Ishikawa (cell line): ENCODE results near the gene HPF1.

ENCODE experiments used
- CEBPB ChIP-seq: IDR thresholded peaks from 2 replicates; pipeline ENCODE4 v1.6.1; 2012
- CREB1 ChIP-seq: IDR thresholded peaks from 2 replicates; pipeline ENCODE4 v1.6.1; 2012; ENCODE audit warnings: low read depth
- EGR1 ChIP-seq: IDR thresholded peaks from 2 replicates; pipeline ENCODE4 v1.6.1; 2012
- EP300 ChIP-seq: IDR thresholded peaks from 2 replicates; pipeline ENCODE4 v1.6.1; 2012; ENCODE audit warnings: borderline replicate concordance
- FOXM1 ChIP-seq: IDR thresholded peaks from 2 replicates; pipeline ENCODE4 v1.6.1; 2012; ENCODE audit warnings: low read depth, borderline replicate concordance
- MAX ChIP-seq: IDR thresholded peaks from 2 replicates; pipeline ENCODE4 v1.6.1; 2012
- NFIC ChIP-seq: IDR thresholded peaks from 2 replicates; pipeline ENCODE4 v1.6.1; 2012
- RAD21 ChIP-seq: IDR thresholded peaks from 2 replicates; pipeline ENCODE4 v1.6.1; 2012; ENCODE audit warnings: low read depth
- TAF1 ChIP-seq: IDR thresholded peaks from 2 replicates; pipeline ENCODE4 v1.6.1; 2012; ENCODE audit warnings: low read depth, mild to moderate bottlenecking
- TCF12 ChIP-seq: IDR thresholded peaks from 2 replicates; pipeline ENCODE4 v1.6.1; 2012; ENCODE audit warnings: low read depth
- TEAD4 ChIP-seq: IDR thresholded peaks from 2 replicates; pipeline ENCODE4 v1.6.1; 2012
- YY1 ChIP-seq: IDR thresholded peaks from 2 replicates; pipeline ENCODE4 v1.6.1; 2012; ENCODE audit warnings: low read depth
- ZBTB7A ChIP-seq: IDR thresholded peaks from 2 replicates; pipeline ENCODE4 v1.6.1; 2012; ENCODE audit warnings: low read depth
- TF ChIP-seq, protein P1 (sequence below): IDR thresholded peaks from 2 replicates; pipeline ENCODE4 v1.6.1; 2012; ENCODE audit warnings: low read depth, mild to moderate bottlenecking
- TF ChIP-seq, protein P2 (sequence below): IDR thresholded peaks from 2 replicates; pipeline ENCODE4 v1.6.1; 2012

The HPF1 gene

GRCh38 chr4:169757575-169758184, at the start of gene HPF1:
HPF1 (minus strand) TSS chr4:169757944; CDS start chr4:169757877, 67 bp downstream.
- no peak for TF ChIP-seq ZBTB7A
- TF ChIP-seq RAD21 = no peak
- peak; percentile 87 for TF ChIP-seq TAF1
- TF ChIP-seq, protein P1, sequence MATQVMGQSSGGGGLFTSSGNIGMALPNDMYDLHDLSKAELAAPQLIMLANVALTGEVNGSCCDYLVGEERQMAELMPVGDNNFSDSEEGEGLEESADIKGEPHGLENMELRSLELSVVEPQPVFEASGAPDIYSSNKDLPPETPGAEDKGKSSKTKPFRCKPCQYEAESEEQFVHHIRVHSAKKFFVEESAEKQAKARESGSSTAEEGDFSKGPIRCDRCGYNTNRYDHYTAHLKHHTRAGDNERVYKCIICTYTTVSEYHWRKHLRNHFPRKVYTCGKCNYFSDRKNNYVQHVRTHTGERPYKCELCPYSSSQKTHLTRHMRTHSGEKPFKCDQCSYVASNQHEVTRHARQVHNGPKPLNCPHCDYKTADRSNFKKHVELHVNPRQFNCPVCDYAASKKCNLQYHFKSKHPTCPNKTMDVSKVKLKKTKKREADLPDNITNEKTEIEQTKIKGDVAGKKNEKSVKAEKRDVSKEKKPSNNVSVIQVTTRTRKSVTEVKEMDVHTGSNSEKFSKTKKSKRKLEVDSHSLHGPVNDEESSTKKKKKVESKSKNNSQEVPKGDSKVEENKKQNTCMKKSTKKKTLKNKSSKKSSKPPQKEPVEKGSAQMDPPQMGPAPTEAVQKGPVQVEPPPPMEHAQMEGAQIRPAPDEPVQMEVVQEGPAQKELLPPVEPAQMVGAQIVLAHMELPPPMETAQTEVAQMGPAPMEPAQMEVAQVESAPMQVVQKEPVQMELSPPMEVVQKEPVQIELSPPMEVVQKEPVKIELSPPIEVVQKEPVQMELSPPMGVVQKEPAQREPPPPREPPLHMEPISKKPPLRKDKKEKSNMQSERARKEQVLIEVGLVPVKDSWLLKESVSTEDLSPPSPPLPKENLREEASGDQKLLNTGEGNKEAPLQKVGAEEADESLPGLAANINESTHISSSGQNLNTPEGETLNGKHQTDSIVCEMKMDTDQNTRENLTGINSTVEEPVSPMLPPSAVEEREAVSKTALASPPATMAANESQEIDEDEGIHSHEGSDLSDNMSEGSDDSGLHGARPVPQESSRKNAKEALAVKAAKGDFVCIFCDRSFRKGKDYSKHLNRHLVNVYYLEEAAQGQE = no peak
- TF ChIP-seq NFIC = peak; percentile 75
- TF ChIP-seq MAX = peak; percentile 73
- no peak for TF ChIP-seq EGR1
- TF ChIP-seq TEAD4 = peak; percentile 50; the same call in 1 of the 2 replicates
- TF ChIP-seq CEBPB = no peak
- TF ChIP-seq, protein P2, sequence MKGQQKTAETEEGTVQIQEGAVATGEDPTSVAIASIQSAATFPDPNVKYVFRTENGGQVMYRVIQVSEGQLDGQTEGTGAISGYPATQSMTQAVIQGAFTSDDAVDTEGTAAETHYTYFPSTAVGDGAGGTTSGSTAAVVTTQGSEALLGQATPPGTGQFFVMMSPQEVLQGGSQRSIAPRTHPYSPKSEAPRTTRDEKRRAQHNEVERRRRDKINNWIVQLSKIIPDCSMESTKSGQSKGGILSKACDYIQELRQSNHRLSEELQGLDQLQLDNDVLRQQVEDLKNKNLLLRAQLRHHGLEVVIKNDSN = no peak
- no peak; the same call in 1 of the 2 replicates for TF ChIP-seq EP300
- TF ChIP-seq TCF12 = peak; percentile 45; the same call in 1 of the 2 replicates
- TF ChIP-seq YY1 = peak; percentile 78
- TF ChIP-seq FOXM1 = no peak
- TF ChIP-seq CREB1 = no peak

DNA sequence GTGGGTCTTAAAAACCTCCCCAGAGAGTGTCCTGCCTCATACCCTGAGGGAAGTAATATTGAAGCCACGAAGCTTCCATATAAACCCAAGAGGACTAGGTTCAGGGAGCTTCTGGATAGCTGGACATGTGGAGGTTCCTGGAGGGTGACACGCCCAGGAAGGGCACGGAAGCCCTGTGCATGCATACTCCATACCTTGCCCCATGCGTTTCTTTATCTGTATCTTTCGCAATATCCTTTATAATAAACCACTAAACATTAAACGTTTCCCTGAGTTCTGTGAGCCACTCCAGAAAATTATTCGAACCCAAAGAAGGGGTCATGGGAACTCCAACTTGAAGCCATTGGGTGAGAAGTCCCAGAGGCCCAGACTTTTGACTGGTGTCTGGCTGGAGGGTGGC, 45.7 kb upstream of the HPF1 start:
- TF ChIP-seq EP300 (no peak), ZBTB7A (no peak), FOXM1 (no peak), CREB1 (no peak), NFIC (no peak), TEAD4 (no peak), MAX (no peak), YY1 (no peak), CEBPB (no peak), RAD21 (no peak), TAF1 (no peak), EGR1 (no peak), TCF12 (no peak)
- TF ChIP-seq, protein P2 = no peak
- TF ChIP-seq, protein P1 = no peak

DNA sequence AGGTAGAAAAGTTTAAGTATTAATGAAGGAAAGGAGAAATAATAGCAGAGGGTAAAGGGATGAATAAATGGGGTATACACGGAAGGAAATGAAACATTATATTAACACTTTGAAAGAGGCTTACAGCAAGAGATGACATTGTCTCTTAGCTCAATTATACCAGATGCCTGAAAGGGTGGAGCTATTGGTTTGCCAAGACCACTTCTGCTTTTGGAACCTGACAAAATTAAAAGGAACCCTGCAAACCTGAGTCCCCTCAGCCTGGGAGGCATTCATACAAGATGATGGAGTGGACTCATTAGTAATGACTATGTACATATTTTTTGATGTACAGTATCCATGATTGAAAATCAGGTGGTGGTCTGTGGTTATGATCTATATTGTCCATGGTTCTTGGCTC, 45.1 kb upstream of the HPF1 start:
- TF ChIP-seq EP300 (no peak), MAX (no peak), TEAD4 (no peak), RAD21 (no peak), CREB1 (no peak), YY1 (no peak), ZBTB7A (no peak), EGR1 (no peak), FOXM1 (no peak), CEBPB (no peak), NFIC (no peak), TAF1 (no peak), TCF12 (no peak)
- TF ChIP-seq, protein P2 = no peak
- TF ChIP-seq, protein P1 = no peak
